ENCODE data around the gene PAK6.

Gene PAK6

DNA sequence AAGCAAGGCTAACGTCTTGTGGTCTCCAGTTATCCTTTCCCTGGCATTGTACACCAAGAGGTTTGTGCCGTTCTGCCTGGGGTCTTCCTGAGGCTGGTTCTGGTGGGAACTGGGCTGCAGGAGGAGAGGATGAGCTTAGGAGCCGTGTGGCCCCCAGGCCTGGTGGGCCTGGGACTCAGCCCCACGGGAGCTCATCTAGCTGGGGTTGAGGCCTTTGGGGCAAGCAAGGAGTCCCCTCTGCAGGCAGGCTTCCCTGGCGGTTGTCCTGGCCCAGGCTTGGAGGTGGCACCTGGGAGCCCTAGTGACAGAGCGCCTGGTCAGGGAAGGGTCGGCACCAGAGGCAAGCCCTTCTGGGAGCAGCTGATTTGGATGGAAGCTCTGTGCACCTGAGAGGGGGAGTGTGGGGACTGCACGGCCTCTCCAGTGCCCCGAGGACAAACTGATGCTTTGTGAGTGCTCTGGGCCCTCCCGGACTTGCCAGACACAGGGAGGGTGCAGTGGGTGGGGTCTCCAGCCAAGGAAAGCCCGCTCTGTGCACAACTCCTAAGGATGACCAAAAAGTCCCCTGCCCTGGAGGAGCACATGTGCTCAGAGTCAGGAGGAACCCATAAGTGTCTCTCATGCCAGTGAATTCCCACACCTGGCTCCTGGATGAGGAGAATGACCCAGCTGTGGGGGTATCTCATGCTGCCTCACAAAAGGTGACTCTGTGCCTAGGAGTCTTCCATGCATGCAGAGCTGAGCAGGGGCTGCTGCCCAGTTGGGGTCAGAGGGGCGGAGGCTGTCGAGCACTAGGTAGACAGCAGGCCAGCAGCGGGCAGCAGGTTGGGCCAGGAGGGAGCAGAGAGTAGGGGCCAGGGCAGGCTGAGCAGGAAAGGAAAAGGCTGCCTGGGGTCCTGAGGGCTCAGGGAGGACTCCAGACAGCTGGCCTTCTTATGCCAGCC lies 2.7 kb downstream of the PAK6 start:
- TF ChIP-seq, protein P1, sequence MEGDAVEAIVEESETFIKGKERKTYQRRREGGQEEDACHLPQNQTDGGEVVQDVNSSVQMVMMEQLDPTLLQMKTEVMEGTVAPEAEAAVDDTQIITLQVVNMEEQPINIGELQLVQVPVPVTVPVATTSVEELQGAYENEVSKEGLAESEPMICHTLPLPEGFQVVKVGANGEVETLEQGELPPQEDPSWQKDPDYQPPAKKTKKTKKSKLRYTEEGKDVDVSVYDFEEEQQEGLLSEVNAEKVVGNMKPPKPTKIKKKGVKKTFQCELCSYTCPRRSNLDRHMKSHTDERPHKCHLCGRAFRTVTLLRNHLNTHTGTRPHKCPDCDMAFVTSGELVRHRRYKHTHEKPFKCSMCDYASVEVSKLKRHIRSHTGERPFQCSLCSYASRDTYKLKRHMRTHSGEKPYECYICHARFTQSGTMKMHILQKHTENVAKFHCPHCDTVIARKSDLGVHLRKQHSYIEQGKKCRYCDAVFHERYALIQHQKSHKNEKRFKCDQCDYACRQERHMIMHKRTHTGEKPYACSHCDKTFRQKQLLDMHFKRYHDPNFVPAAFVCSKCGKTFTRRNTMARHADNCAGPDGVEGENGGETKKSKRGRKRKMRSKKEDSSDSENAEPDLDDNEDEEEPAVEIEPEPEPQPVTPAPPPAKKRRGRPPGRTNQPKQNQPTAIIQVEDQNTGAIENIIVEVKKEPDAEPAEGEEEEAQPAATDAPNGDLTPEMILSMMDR (IDR thresholded peaks at IDR 0.05; ENCODE audit: borderline replicate concordance, extremely low read depth, low read length, poor library complexity, severe bottlenecking): no peak
- Histone ChIP-seq H3K4me2 (ENCODE audit: insufficient read depth, low read length) (no peak overlapping the region), H3K36me3 (ENCODE audit: insufficient read depth, low read length) (no peaks in the 10 kb centered on the region), H3K4me3 (ENCODE audit: low read depth in 1 of 2, low read length in 2 of 2) (no peak overlapping the region), H2AFZ (ENCODE audit: low read depth, low read length) (no peak overlapping the region), H3K27ac (ENCODE audit: low read length) (no peak overlapping the region), H3K27me3 (ENCODE audit: insufficient read depth, low read length, poor library complexity) (no peaks in the 10 kb centered on the region), H3K79me2 (ENCODE audit: insufficient read depth, low read length) (no peaks in the 10 kb centered on the region), H3K4me1 (ENCODE audit: insufficient read depth, low read length) (no peaks in the 10 kb centered on the region), H3K9me3 (ENCODE audit: insufficient read depth, low read length, severe bottlenecking) (no peaks in the 10 kb centered on the region), H4K20me1 (ENCODE audit: insufficient read depth, low read length) (no peaks in the 10 kb centered on the region), H3K9ac (ENCODE audit: low read depth, low read length) (no peak overlapping the region)
- ATAC-seq (ENCODE audit: insufficient read depth, low read depth): no peak
- no peak for DNase-seq

DNA sequence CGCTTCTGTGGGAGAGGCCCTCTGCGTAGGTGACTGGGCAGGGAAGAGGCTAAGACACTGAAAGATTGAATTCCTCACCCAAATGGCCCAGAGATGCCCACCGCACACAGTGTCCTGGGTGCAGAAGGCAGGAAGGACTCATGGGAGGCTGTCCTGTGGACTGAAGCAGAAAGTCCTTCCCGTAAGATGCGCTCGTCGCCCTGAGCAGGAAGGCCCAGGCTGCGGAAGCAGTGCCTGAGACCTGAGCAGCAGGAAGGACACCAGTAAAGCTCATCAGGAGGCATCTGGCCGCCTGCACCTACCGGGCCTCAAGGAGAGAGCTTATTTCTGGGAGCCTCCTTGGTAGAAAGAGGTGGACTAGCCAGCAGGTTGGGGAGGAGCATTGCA lies 3.3 kb downstream of the PAK6 start:
- H3K27ac ChIP-seq (ENCODE audit: low read length): no peak overlapping the region
- H3K4me3 ChIP-seq (ENCODE audit: low read depth in 1 of 2, low read length in 2 of 2): no peak overlapping the region
- H2AFZ ChIP-seq (ENCODE audit: low read depth, low read length): no peak overlapping the region
- no peak overlapping the region for H3K4me2 ChIP-seq (ENCODE audit: insufficient read depth, low read length)
- no peaks in the 10 kb centered on the region for H4K20me1 ChIP-seq (ENCODE audit: insufficient read depth, low read length)
- no peaks in the 10 kb centered on the region for H3K9me3 ChIP-seq (ENCODE audit: insufficient read depth, low read length, severe bottlenecking)
- TF ChIP-seq, protein P1 (IDR thresholded peaks at IDR 0.05; ENCODE audit: borderline replicate concordance, extremely low read depth, low read length, poor library complexity, severe bottlenecking): no peak
- TF ChIP-seq EZH2 (IDR thresholded peaks at IDR 0.05; ENCODE audit: borderline replicate concordance, low read depth, low read length, severe bottlenecking): no peak
- no peaks in the 10 kb centered on the region for H3K79me2 ChIP-seq (ENCODE audit: insufficient read depth, low read length)
- H3K9ac ChIP-seq (ENCODE audit: low read depth, low read length): no peak overlapping the region
- no peaks in the 10 kb centered on the region for H3K36me3 ChIP-seq (ENCODE audit: insufficient read depth, low read length)
- no peaks in the 10 kb centered on the region for H3K4me1 ChIP-seq (ENCODE audit: insufficient read depth, low read length)
- ATAC-seq (ENCODE audit: insufficient read depth, low read depth): no peak
- no peaks in the 10 kb centered on the region for H3K27me3 ChIP-seq (ENCODE audit: insufficient read depth, low read length, poor library complexity)
- DNase-seq: no peak

DNA sequence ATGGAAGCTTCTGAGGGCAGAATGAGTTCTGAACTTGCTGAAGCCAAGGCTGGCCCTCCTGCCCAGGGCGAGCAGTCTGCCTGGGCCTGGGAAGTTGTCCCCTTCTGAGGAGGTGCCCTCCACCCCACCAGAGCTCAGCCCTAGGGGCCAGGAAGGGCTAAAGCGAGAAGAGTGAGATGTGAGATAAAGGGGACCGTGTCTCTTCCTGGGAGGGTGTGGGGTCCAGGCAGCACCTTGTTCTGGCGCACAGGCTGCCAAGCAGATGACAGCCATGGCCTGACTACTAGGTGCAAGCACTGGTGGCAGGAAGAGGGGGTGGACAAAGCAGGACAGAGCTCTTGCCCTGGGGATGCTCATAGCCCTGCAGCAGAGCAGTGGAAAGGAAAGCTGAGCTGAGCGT lies 3.7 kb downstream of the PAK6 start:
- no peak overlapping the region for H3K4me3 ChIP-seq (ENCODE audit: low read depth in 1 of 2, low read length in 2 of 2)
- no peak overlapping the region for H2AFZ ChIP-seq (ENCODE audit: low read depth, low read length)
- no peaks in the 10 kb centered on the region for H3K4me1 ChIP-seq (ENCODE audit: insufficient read depth, low read length)
- DNase-seq (no peak), ATAC-seq (ENCODE audit: insufficient read depth, low read depth) (no peak)
- TF ChIP-seq EZH2 (IDR thresholded peaks at IDR 0.05; ENCODE audit: borderline replicate concordance, low read depth, low read length, severe bottlenecking): no peak
- TF ChIP-seq, protein P1 (IDR thresholded peaks at IDR 0.05; ENCODE audit: borderline replicate concordance, extremely low read depth, low read length, poor library complexity, severe bottlenecking): no peak
- H3K36me3 ChIP-seq (ENCODE audit: insufficient read depth, low read length): no peaks in the 10 kb centered on the region
- no peaks in the 10 kb centered on the region for H3K9me3 ChIP-seq (ENCODE audit: insufficient read depth, low read length, severe bottlenecking)
- no peak overlapping the region for H3K27ac ChIP-seq (ENCODE audit: low read length)
- no peaks in the 10 kb centered on the region for H4K20me1 ChIP-seq (ENCODE audit: insufficient read depth, low read length)
- H3K9ac ChIP-seq (ENCODE audit: low read depth, low read length): no peak overlapping the region
- H3K79me2 ChIP-seq (ENCODE audit: insufficient read depth, low read length): no peaks in the 10 kb centered on the region
- no peaks in the 10 kb centered on the region for H3K27me3 ChIP-seq (ENCODE audit: insufficient read depth, low read length, poor library complexity)
- no peak overlapping the region for H3K4me2 ChIP-seq (ENCODE audit: insufficient read depth, low read length)

Measured in DND-41 (cell line).